H1 (cell line): ENCODE results near the gene OSR1. TPM values are rescaled to one million over a fixed set of nuclear protein-coding genes. Genes with fewer than 3 reads are reported as not detected.

Source experiments
- CTCF ChIA-PET: fragments of 300-600 bp; sonication (Branson Sonifier 250); formaldehyde crosslinking; loops from one replicate; lab custom pipeline; 2021; ENCODE audit not compliant: partially characterized antibody; lab: Charles Lee
- POLR2A ChIA-PET: fragments of 300-600 bp; sonication (Branson Sonifier 250); formaldehyde crosslinking; loops from one replicate; lab custom pipeline; 2021; ENCODE audit warnings: inconsistent platforms; ENCODE audit not compliant: partially characterized antibody; lab: Charles Lee
- DNase-seq, 2 experiments: peaks; one replicate each; pipeline versions ENCODE4 v3.0.0 to v3.0.0-alpha.2; 2010 to 2022; ENCODE audit warnings: low spot score in 2 of 2, low read depth in 1 of 2, mixed read lengths in 1 of 2
- FAIRE-seq: peaks from 2 replicates; lab custom pipeline; 2011; peaks lifted over from hg19 to GRCh38; lab: Jason Lieb, UNC
- H2AFZ ChIP-seq: 2 replicates; pipeline ENCODE4 v1.8.1; 2012; ENCODE audit warnings: low read length, inconsistent platforms
- H2AK5ac ChIP-seq: 2 replicates; pipeline ENCODE4 v1.6.1; 2013; ENCODE audit warnings: low read depth, low read length
- H2BK120ac ChIP-seq: replicated peaks from 2 replicates; pipeline ENCODE3; 2013; ENCODE audit warnings: low read depth, low read length, inconsistent platforms
- H2BK12ac ChIP-seq: 2 replicates; pipeline ENCODE4 v1.6.1; 2013; ENCODE audit warnings: low read depth, low read length
- H2BK15ac ChIP-seq: 2 replicates; pipeline ENCODE4 v1.6.1; 2013; ENCODE audit warnings: low read length
- H2BK20ac ChIP-seq: 2 replicates; pipeline ENCODE4 v1.6.1; 2013; ENCODE audit warnings: low read length
- H2BK5ac ChIP-seq: 2 replicates; pipeline ENCODE4 v1.6.1; 2013; ENCODE audit warnings: low read depth, low read length
- H3K14ac ChIP-seq: 2 replicates; pipeline ENCODE4 v1.6.1; 2013; ENCODE audit warnings: inconsistent platforms; ENCODE audit not compliant: insufficient read length
- H3K18ac ChIP-seq: 2 replicates; pipeline ENCODE4 v1.6.1; 2013; ENCODE audit warnings: low read length; ENCODE audit errors: extremely low read depth
- H3K23ac ChIP-seq: 2 replicates; pipeline ENCODE4 v1.6.1; 2013; ENCODE audit warnings: inconsistent platforms; ENCODE audit not compliant: insufficient read length
- H3K23me2 ChIP-seq: 2 replicates; pipeline ENCODE4 v1.6.1; 2013; ENCODE audit warnings: low read depth, low read length
- H3K27ac ChIP-seq: 2 replicates; pipeline ENCODE4 v1.6.1; 2011; ENCODE audit warnings: low read depth, low read length, inconsistent platforms
- H3K27me3 ChIP-seq, 4 experiments: replicated peaks in 1 of 4; 1 replicate in 1 of 4; 2 replicates in 3 of 4; pipeline versions ENCODE4 v1.6.1 to v1.8.1; 2011 to 2013; ENCODE audit warnings: low read length in 3 of 4, mild to moderate bottlenecking in 3 of 4, inconsistent platforms in 2 of 4, mixed read lengths in 2 of 4, moderate library complexity in 1 of 4; ENCODE audit not compliant: control insufficient read depth in 3 of 4, insufficient read depth in 3 of 4; ENCODE audit errors: extremely low read depth in 1 of 4
- H3K36me3 ChIP-seq, 4 experiments: 2 replicates each; pipeline versions ENCODE4 v1.6.1 to v1.8.1; 2011 to 2013; ENCODE audit warnings: mild to moderate bottlenecking in 4 of 4, low read length in 3 of 4, moderate library complexity in 2 of 4, control low read depth in 1 of 4, inconsistent platforms in 1 of 4; ENCODE audit not compliant: insufficient read depth in 4 of 4, control insufficient read depth in 2 of 4
- H3K4ac ChIP-seq: replicated peaks from 2 replicates; pipeline ENCODE3; 2013; ENCODE audit warnings: low read length, low read depth, mixed read lengths, inconsistent platforms; ENCODE audit not compliant: insufficient read length
- H3K4me1 ChIP-seq, 4 experiments: replicated peaks in 1 of 4; 1 replicate in 1 of 4; 2 replicates in 3 of 4; pipeline versions ENCODE4 v1.6.1 to v1.8.1; 2011 to 2013; ENCODE audit warnings: low read length in 3 of 4, inconsistent platforms in 2 of 4, mixed read lengths in 1 of 4; ENCODE audit not compliant: insufficient read depth in 4 of 4, control insufficient read depth in 3 of 4
- H3K4me2 ChIP-seq, 2 experiments: 2 replicates each; pipeline versions ENCODE4 v1.6.1 to v1.8.1; 2011 to 2013; ENCODE audit warnings: low read depth in 2 of 2, low read length in 2 of 2, control low read depth in 1 of 2, inconsistent platforms in 1 of 2, mild to moderate bottlenecking in 1 of 2; ENCODE audit not compliant: insufficient read depth in 1 of 2
- H3K4me3 ChIP-seq, 4 experiments: fragments of 200-600, 300-600 bp in 1 of 4; sonication (generic), shearing (Covaris generic), sonication (Bioruptor Twin) in 1 of 4; 2 replicates each; pipeline versions ENCODE4 v1.5.1 to v1.8.1; 2011 to 2016; ENCODE audit warnings: low read length in 4 of 4, low read depth in 3 of 4, control low read depth in 2 of 4, inconsistent platforms in 2 of 4, mild to moderate bottlenecking in 2 of 4, mixed read lengths in 1 of 4, moderate library complexity in 1 of 4; ENCODE audit not compliant: insufficient read depth in 2 of 4; ENCODE audit errors: extremely low read depth in 1 of 4
- H3K56ac ChIP-seq: replicated peaks from 2 replicates; pipeline ENCODE3; 2013; ENCODE audit warnings: low read depth, mild to moderate bottlenecking, mixed read lengths, low read length, inconsistent platforms; ENCODE audit not compliant: insufficient read length
- H3K79me1 ChIP-seq: 2 replicates; pipeline ENCODE4 v1.6.1; 2013; ENCODE audit warnings: low read depth, low read length, control low read depth
- H3K79me2 ChIP-seq, 2 experiments: 2 replicates each; pipeline versions ENCODE4 v1.6.1 to v1.8.1; 2012 to 2013; ENCODE audit warnings: low read length in 2 of 2, mild to moderate bottlenecking in 2 of 2, inconsistent platforms in 1 of 2; ENCODE audit not compliant: insufficient read depth in 2 of 2, control insufficient read depth in 1 of 2
- H3K9ac ChIP-seq, 4 experiments: replicated peaks in 1 of 4; 1 replicate in 1 of 4; 2 replicates in 3 of 4; pipeline versions ENCODE4 v1.6.1 to v1.8.1; 2011 to 2013; ENCODE audit warnings: low read depth in 3 of 4, low read length in 3 of 4, control low read depth in 2 of 4, mild to moderate bottlenecking in 2 of 4, moderate library complexity in 2 of 4, inconsistent platforms in 1 of 4; ENCODE audit errors: extremely low read depth in 1 of 4
- H3K9me3 ChIP-seq, 2 experiments: 2 replicates each; pipeline versions ENCODE4 v1.6.1 to v1.8.1; 2012 to 2013; ENCODE audit warnings: mild to moderate bottlenecking in 2 of 2, moderate library complexity in 2 of 2, control low read depth in 1 of 2, inconsistent platforms in 1 of 2, low read depth in 1 of 2, low read length in 1 of 2, mixed read lengths in 1 of 2; ENCODE audit not compliant: insufficient read depth in 2 of 2
- H4K20me1 ChIP-seq, 2 experiments: replicated peaks in 1 of 2; 2 replicates each; pipeline versions ENCODE3 to v1.8.1; 2011 to 2013; ENCODE audit warnings: inconsistent platforms in 2 of 2, low read length in 2 of 2, mild to moderate bottlenecking in 1 of 2; ENCODE audit not compliant: insufficient read depth in 2 of 2, control insufficient read depth in 1 of 2
- H4K5ac ChIP-seq: 2 replicates; pipeline ENCODE4 v1.6.1; 2013; ENCODE audit warnings: low read length, low read depth, mixed read lengths, inconsistent platforms; ENCODE audit not compliant: insufficient read length
- H4K8ac ChIP-seq: 2 replicates; pipeline ENCODE4 v1.8.0; 2013; ENCODE audit warnings: mild to moderate bottlenecking, moderate library complexity, low read length, inconsistent platforms; ENCODE audit not compliant: insufficient read depth; ENCODE audit errors: extremely low read depth
- H4K91ac ChIP-seq: replicated peaks from 2 replicates; pipeline ENCODE3; 2013; ENCODE audit warnings: low read length, mixed read lengths, inconsistent platforms; ENCODE audit not compliant: insufficient read length
- EZH2 ChIP-seq: fragments of 200-600 bp; sonication (generic); IDR thresholded peaks from 2 replicates; pipeline ENCODE4 v1.7.1; 2012; ENCODE audit warnings: low read depth, mild to moderate bottlenecking, moderate library complexity, low read length, inconsistent platforms; ENCODE audit not compliant: severe bottlenecking
- HDAC6 ChIP-seq: IDR thresholded peaks from one replicate; pipeline ENCODE4 v1.7.1; 2012; ENCODE audit warnings: low read depth, mild to moderate bottlenecking, inconsistent platforms, low read length, moderate library complexity
- JUND ChIP-seq: IDR thresholded peaks from 2 replicates; pipeline ENCODE4 v1.6.1; 2011; ENCODE audit warnings: mild to moderate bottlenecking, improper control_type of control experiment, low read length
- NRF1 ChIP-seq: IDR thresholded peaks from 2 replicates; pipeline ENCODE4 v1.6.1; 2011; ENCODE audit warnings: mild to moderate bottlenecking, low read depth, low read length, improper control_type of control experiment
- RNF2 ChIP-seq: fragments of 200-900, 300-1000 bp; sonication (generic); IDR thresholded peaks from 2 replicates; pipeline ENCODE4 v1.7.1; 2016; ENCODE audit warnings: borderline replicate concordance, low read depth, mild to moderate bottlenecking, antibody characterized with exemption, low read length; ENCODE audit not compliant: poor library complexity, severe bottlenecking; ENCODE audit errors: missing control alignments
- SUZ12 ChIP-seq: fragments of 200-600 bp; sonication (generic); IDR thresholded peaks from 2 replicates; pipeline ENCODE4 v1.6.1; 2012; ENCODE audit warnings: mild to moderate bottlenecking, inconsistent platforms, low read length, moderate library complexity, mixed read lengths
- TAF1 ChIP-seq: IDR thresholded peaks from 2 replicates; pipeline ENCODE4 v1.6.1; 2011; ENCODE audit warnings: mild to moderate bottlenecking, low read depth, low read length
- WGBS, 2 experiments: shearing (Covaris generic) in 1 of 2; methylation state at CpG; one replicate each; pipeline versions ENCODE4 v1.1.6 to v1.1.7; 2013 to 2015; ENCODE audit warnings: low lambda C conversion rate in 2 of 2, mixed read lengths in 2 of 2, inconsistent platforms in 1 of 2, low coverage in 1 of 2, missing lambda C conversion rate in 1 of 2; ENCODE audit not compliant: insufficient replicate concordance in 2 of 2, insufficient coverage in 1 of 2, insufficient read length in 1 of 2; ENCODE audit errors: extremely low coverage in 1 of 2, missing lambda C conversion rate in 1 of 2; 5-methylcytosine and 5-hydroxymethylcytosine counted together
- polyA plus RNA-seq, 7 experiments: library from polyadenylated mRNA; depleted of rRNA in 3 of 7; stranded (reverse) in 5 of 7; unstranded in 2 of 7; fragments of >200 nt in 5 of 7; fragments of 200-250 nt in 2 of 7; gene quantifications; 1 replicate in 5 of 7; 2 replicates in 1 of 7; 4 replicates in 1 of 7; pipeline versions ENCODE4 v1.2.1 to v1.2.3, GENCODE V29; 2011 to 2013; ENCODE audit warnings: missing spikeins in 2 of 7, mixed read lengths in 2 of 7
- total RNA-seq: library from RNA; stranded (reverse); fragmentation: NEBNext Ultra II Directional; extraction: Animal tissue kit (Norgen Biotek cat#: 25700); gene quantifications from 2 replicates; pipeline ENCODE4 v1.2.1, GENCODE V29; 2021
- TF ChIP-seq, protein P1 (sequence below): IDR thresholded peaks from 2 replicates; pipeline ENCODE4 v1.6.1; 2011; ENCODE audit warnings: low read length, improper control_type of control experiment

The OSR1 gene
- total and polyA plus RNA-seq, 2 of the 8 experiments (the other 6 are each of a cell fraction or from before 2014, with no cell fraction given): 0.05 to 0.22 TPM

DNA sequence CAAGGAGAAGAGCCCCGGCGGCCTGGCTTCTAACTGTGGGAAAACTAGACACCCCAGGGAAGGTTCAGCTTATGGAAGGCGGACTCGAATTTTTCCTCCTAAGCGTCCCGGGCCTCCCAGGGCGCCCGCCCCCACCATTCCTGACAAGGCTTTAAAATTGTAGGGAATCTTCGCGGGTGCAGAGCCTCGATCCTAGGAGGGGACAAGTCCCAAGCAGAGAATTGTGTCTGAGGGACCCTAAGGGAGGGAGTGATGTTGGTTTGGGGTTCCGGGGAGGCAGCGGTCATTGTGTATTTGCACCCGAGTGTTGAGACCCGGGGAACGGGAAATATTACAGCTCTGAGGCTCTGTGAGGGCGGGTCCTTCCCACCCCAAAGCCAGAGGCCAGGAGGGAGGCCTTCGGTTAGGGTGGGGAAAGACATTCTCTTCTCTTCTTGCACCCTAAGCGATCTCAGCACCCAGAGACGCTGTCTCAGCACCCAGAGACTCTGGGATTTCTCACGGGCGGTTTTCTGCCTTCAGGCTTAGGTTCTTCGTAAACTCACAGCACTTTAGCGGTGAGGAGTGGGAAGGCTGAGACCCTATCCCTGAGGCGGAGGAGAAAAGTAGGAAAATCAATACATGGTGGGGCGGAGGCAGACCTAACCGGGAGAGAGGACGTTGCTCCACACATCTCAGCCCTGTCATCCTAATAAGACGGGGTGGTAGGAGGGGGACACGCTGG is 7.6 kb downstream of the OSR1 start:
- 7% methylated on average over 28 of the region's 30 CpGs; no CpG with 5 or more reads in 1 of the 2 experiments for WGBS, 2 experiments
- H2BK120ac ChIP-seq: no peak overlapping the region
- H4K20me1 ChIP-seq: peaks cover 17 to 29% of the 10 kb centered on the region in 2 experiments
- peak overlapping the region; percentile 72 to 82 for H3K4me2 ChIP-seq
- no peak overlapping the region for H3K18ac ChIP-seq
- no peak overlapping the region for H4K8ac ChIP-seq
- H3K27me3 ChIP-seq: peaks cover 69 to 76% (median 75%) of the 10 kb centered on the region in 4 experiments
- H2BK15ac ChIP-seq: no peak overlapping the region
- H4K91ac ChIP-seq: no peak overlapping the region
- no peak overlapping the region for H2AK5ac ChIP-seq
- no peak overlapping the region for H3K9ac ChIP-seq
- H3K27ac ChIP-seq: no peak overlapping the region
- no peaks in the 10 kb centered on the region; the same call in 1 of the 2 replicates for H3K23me2 ChIP-seq
- ChIA-PET CTCF (interaction anchor here (0.5 to 7.5 kb wide), 35 partner anchors 9 to 831 kb away, joined by 3 to 104 read pairs (median 4); partner anchors contain the start of gene OSR1), POLR2A (no interaction called here)
- DNase-seq (no peak), FAIRE-seq (no peak)
- H3K23ac ChIP-seq: no peak overlapping the region
- peak overlapping the region; percentile 4 to 56 (median 34); a peak in 7 of 8 replicates for H3K4me3 ChIP-seq
- H4K5ac ChIP-seq: no peak overlapping the region
- H2BK12ac ChIP-seq: no peak overlapping the region
- H3K4ac ChIP-seq: no peak overlapping the region
- H3K14ac ChIP-seq: no peak overlapping the region
- 0 out of 2 replicates have a peak overlapping the region, but pooled peaks have one; percentile 24 for H2AFZ ChIP-seq
- no peaks in the 10 kb centered on the region; the same call in 1 of the 2 replicates for H3K79me1 ChIP-seq
- H2BK20ac ChIP-seq: no peak overlapping the region
- H3K4me1 ChIP-seq: peaks cover 0 to 24% (median 12%) of the 10 kb centered on the region in 4 experiments; a peak in 6 of 7 replicates
- H3K36me3 ChIP-seq: 0 out of 8 replicates have a peak, but pooled peaks cover 0 to 6% (median 0%) of the 10 kb centered on the region in 4 experiments
- H2BK5ac ChIP-seq: no peak overlapping the region
- TF ChIP-seq SUZ12 (peak; percentile 85), EZH2 (peak; percentile 82), RNF2 (peak; percentile 65), HDAC6 (no peak), JUND (no peak), NRF1 (no peak), TAF1 (no peak)
- TF ChIP-seq, protein P1, sequence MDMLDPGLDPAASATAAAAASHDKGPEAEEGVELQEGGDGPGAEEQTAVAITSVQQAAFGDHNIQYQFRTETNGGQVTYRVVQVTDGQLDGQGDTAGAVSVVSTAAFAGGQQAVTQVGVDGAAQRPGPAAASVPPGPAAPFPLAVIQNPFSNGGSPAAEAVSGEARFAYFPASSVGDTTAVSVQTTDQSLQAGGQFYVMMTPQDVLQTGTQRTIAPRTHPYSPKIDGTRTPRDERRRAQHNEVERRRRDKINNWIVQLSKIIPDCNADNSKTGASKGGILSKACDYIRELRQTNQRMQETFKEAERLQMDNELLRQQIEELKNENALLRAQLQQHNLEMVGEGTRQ: no peak
- TF ChIP-seq, all 59 proteins: peak for 3
- Histone ChIP-seq H3K9me3 (no peaks in the 10 kb centered on the region), H3K79me2 (no peaks in the 10 kb centered on the region), H3K56ac (no peak overlapping the region)
